GM23338 (cell line): ENCODE data around the gene ZNF385B. TPM values are rescaled to one million over a fixed set of nuclear protein-coding genes. Genes with fewer than 3 reads are reported as not detected.

Experiments
- ATAC-seq: fragments of 200-7000 bp; cut with Tn5 transposase; 3 replicates; pipeline ENCODE4 v1.9.1; 2020
- DNase-seq: peaks from one replicate; pipeline ENCODE4 v3.0.0-alpha.2; 2015; ENCODE audit warnings: low spot score
- H2AFZ ChIP-seq: fragments of 200-600 bp; sonication (generic); 2 replicates; pipeline ENCODE4 v1.8.0; 2016; ENCODE audit warnings: antibody characterized with exemption, mild to moderate bottlenecking, moderate library complexity
- H3F3A ChIP-seq: fragments of 200-600 bp; sonication (generic); replicated peaks from 2 replicates; pipeline ENCODE4 v1.8.0; 2017; ENCODE audit warnings: antibody characterized with exemption, mixed run types, low read depth
- H3K27ac ChIP-seq: fragments of 200-600 bp; sonication (generic); 2 replicates; pipeline ENCODE4 v1.6.1; 2016; ENCODE audit warnings: low read depth
- H3K27me3 ChIP-seq: fragments of 200-600 bp; sonication (generic); 2 replicates; pipeline ENCODE4 v1.8.0; 2016; ENCODE audit warnings: mild to moderate bottlenecking, mixed run types, moderate library complexity; ENCODE audit not compliant: insufficient read depth
- H3K36me3 ChIP-seq: fragments of 200-600 bp; sonication (generic); 2 replicates; pipeline ENCODE4 v1.8.0; 2016; ENCODE audit warnings: mild to moderate bottlenecking; ENCODE audit not compliant: insufficient read depth
- H3K4me1 ChIP-seq: fragments of 200-600 bp; sonication (generic); 2 replicates; pipeline ENCODE4 v1.8.0; 2016; ENCODE audit warnings: mild to moderate bottlenecking, moderate library complexity; ENCODE audit not compliant: insufficient read depth
- H3K4me2 ChIP-seq: fragments of 200-600 bp; sonication (generic); 2 replicates; pipeline ENCODE4 v1.7.1; 2017; ENCODE audit warnings: mixed run types
- H3K4me3 ChIP-seq: fragments of 200-600 bp; sonication (generic); 2 replicates; pipeline ENCODE4 v1.6.1; 2016; ENCODE audit warnings: mixed run types
- H3K79me2 ChIP-seq: fragments of 200-600 bp; sonication (generic); replicated peaks from 2 replicates; pipeline ENCODE4 v1.8.0; 2017; ENCODE audit warnings: mild to moderate bottlenecking; ENCODE audit not compliant: insufficient read depth
- H3K9me2 ChIP-seq: fragments of 200-600 bp; sonication (generic); 2 replicates; pipeline ENCODE4 v1.8.0; 2017; ENCODE audit not compliant: insufficient read depth
- H4K20me1 ChIP-seq: fragments of 200-600 bp; sonication (generic); replicated peaks from 2 replicates; pipeline ENCODE4 v1.8.0; 2017; ENCODE audit warnings: mild to moderate bottlenecking; ENCODE audit not compliant: insufficient read depth
- H3K27ac Mint-ChIP-seq: 2 replicates; pipeline ENCODE4 v1.8.0; 2020; ENCODE audit warnings: inconsistent platforms, mild to moderate bottlenecking, moderate library complexity, mixed read lengths
- H3K27me3 Mint-ChIP-seq: 3 replicates; pipeline ENCODE4 v1.8.0; 2022; ENCODE audit warnings: low read depth, mild to moderate bottlenecking, moderate library complexity, mixed read lengths, inconsistent platforms; ENCODE audit not compliant: insufficient read depth, poor library complexity
- H3K36me3 Mint-ChIP-seq: 3 replicates; pipeline ENCODE4 v1.8.0; 2021; ENCODE audit warnings: low read depth, mild to moderate bottlenecking, inconsistent platforms, moderate library complexity, mixed read lengths
- H3K4me1 Mint-ChIP-seq: 3 replicates; pipeline ENCODE4 v1.8.0; 2020; ENCODE audit warnings: mild to moderate bottlenecking, inconsistent platforms, mixed read lengths
- H3K4me3 Mint-ChIP-seq: 3 replicates; pipeline ENCODE4 v1.8.0; 2021; ENCODE audit warnings: moderate library complexity, mild to moderate bottlenecking, inconsistent platforms, mixed read lengths
- H3K9me3 Mint-ChIP-seq: 3 replicates; pipeline ENCODE4 v1.8.0; 2020; ENCODE audit warnings: moderate library complexity, mild to moderate bottlenecking, inconsistent platforms, mixed read lengths
- CREB1 ChIP-seq: fragments of 250-450 bp; sonication (Bioruptor Pico); IDR thresholded peaks from 2 replicates; pipeline ENCODE4 v1.5.0; 2020; ENCODE audit warnings: low read depth, mild to moderate bottlenecking, moderate library complexity
- CTCF ChIP-seq, 2 experiments: fragments of 200-600 bp in 1 of 2; sonication (generic) in 1 of 2; conservative IDR thresholded peaks; 2 replicates each; pipeline versions ENCODE4 v1.5.1 to v1.6.1; 2016 to 2017; ENCODE audit warnings: antibody characterized with exemption in 2 of 2, low read depth in 2 of 2, mild to moderate bottlenecking in 2 of 2, moderate library complexity in 1 of 2
- EZH2phosphoT487 ChIP-seq: fragments of 200-600 bp; sonication (generic); IDR thresholded peaks from one replicate; pipeline ENCODE4 v1.8.1; 2018; ENCODE audit warnings: antibody characterized with exemption; ENCODE audit not compliant: unreplicated experiment
- JUNB ChIP-seq: IDR thresholded peaks from one replicate; pipeline ENCODE4 v1.6.1; 2016; ENCODE audit warnings: antibody characterized with exemption; ENCODE audit not compliant: unreplicated experiment
- POLR2AphosphoS5 ChIP-seq: IDR thresholded peaks from 2 replicates; pipeline ENCODE4 v1.6.1; 2016; ENCODE audit warnings: antibody characterized with exemption, low read depth
- STAT1 ChIP-seq: IDR thresholded peaks from one replicate; pipeline ENCODE4 v1.6.1; 2016; ENCODE audit warnings: antibody characterized with exemption; ENCODE audit not compliant: unreplicated experiment
- polyA plus RNA-seq: library from polyadenylated mRNA; unstranded; fragments of >200 nt; fragmentation: Nextera tagmentation; extraction: Ambion mirVana; gene quantifications from 2 replicates; pipeline ENCODE4 v1.2.1, GENCODE V29; 2016
- total RNA-seq: library from RNA; depleted of rRNA; stranded (reverse); fragments of >200 nt; shearing (Covaris generic); gene quantifications from 2 replicates; pipeline ENCODE4 v1.2.3, GENCODE V29; 2014

The ZNF385B gene
- total and polyA plus RNA-seq, 2 experiments from 2014 or later, result 1.5 to 4.6 TPM

GRCh38 chr2:179580378-179581146 lies 280.9 kb downstream of the ZNF385B start:
- Histone ChIP-seq H2AFZ (no peak overlapping the region), H3K36me3 (no peaks in the 10 kb centered on the region), H4K20me1 (no peaks in the 10 kb centered on the region), H3K27ac (no peak overlapping the region), H3K4me2 (no peak overlapping the region), H3K9me2 (no peaks in the 10 kb centered on the region), H3K4me3 (no peak overlapping the region), H3K79me2 (no peaks in the 10 kb centered on the region), H3K4me1 (no peaks in the 10 kb centered on the region), H3F3A (no peaks in the 10 kb centered on the region), H3K27me3 (no peaks in the 10 kb centered on the region)
- TF ChIP-seq CTCF (conservative IDR thresholded peaks at IDR 0.05; ENCODE audit: low read depth in 2 of 2), result peak in 1 of 2 experiments; percentile 35; a peak in 2 of 4 replicates
- TF ChIP-seq POLR2AphosphoS5, result no peak
- H3K27me3 Mint-ChIP-seq, result peaks cover 2% of the 10 kb centered on the region
- H3K4me1 Mint-ChIP-seq, result no peaks in the 10 kb centered on the region; the same call in 1 of the 3 replicates
- no peaks in the 10 kb centered on the region for H3K36me3 Mint-ChIP-seq
- no peak for DNase-seq
- H3K9me3 Mint-ChIP-seq, result no peaks in the 10 kb centered on the region
- ATAC-seq, result peak; percentile 62
- H3K4me3 Mint-ChIP-seq, result no peak overlapping the region
- H3K27ac Mint-ChIP-seq, result no peak overlapping the region; the same call in 1 of the 2 replicates

GRCh38 chr2:179579800-179580199 lies 281.6 kb downstream of the ZNF385B start:
- Histone ChIP-seq H2AFZ (no peak overlapping the region), H3F3A (no peaks in the 10 kb centered on the region), H4K20me1 (no peaks in the 10 kb centered on the region), H3K27ac (no peak overlapping the region), H3K27me3 (no peaks in the 10 kb centered on the region), H3K79me2 (no peaks in the 10 kb centered on the region), H3K4me2 (no peak overlapping the region), H3K4me1 (no peaks in the 10 kb centered on the region), H3K4me3 (no peak overlapping the region), H3K36me3 (no peaks in the 10 kb centered on the region), H3K9me2 (no peaks in the 10 kb centered on the region)
- Mint-ChIP-seq H3K4me3 (no peak overlapping the region), H3K4me1 (no peaks in the 10 kb centered on the region; the same call in 1 of the 3 replicates), H3K36me3 (no peaks in the 10 kb centered on the region), H3K27ac (no peak overlapping the region), H3K9me3 (no peaks in the 10 kb centered on the region), H3K27me3 (peaks cover 2% of the 10 kb centered on the region)
- TF ChIP-seq EZH2phosphoT487, result no peak
- ATAC-seq (no peak), DNase-seq (no peak)

- no peaks in the 10 kb centered on the region for H3K36me3 Mint-ChIP-seq
- Histone ChIP-seq H3K79me2 (no peaks in the 10 kb centered on the region), H2AFZ (no peak overlapping the region), H3K4me2 (no peak overlapping the region), H3K9me2 (no peaks in the 10 kb centered on the region), H3K4me1 (no peaks in the 10 kb centered on the region), H3K36me3 (no peaks in the 10 kb centered on the region), H3K27ac (no peak overlapping the region), H3K4me3 (no peak overlapping the region), H4K20me1 (no peaks in the 10 kb centered on the region), H3F3A (no peaks in the 10 kb centered on the region), H3K27me3 (no peaks in the 10 kb centered on the region)
- H3K27me3 Mint-ChIP-seq, result peaks cover 2% of the 10 kb centered on the region
- no peak overlapping the region for H3K27ac Mint-ChIP-seq
- H3K4me3 Mint-ChIP-seq, result no peak overlapping the region
- no peak for ATAC-seq
- no peak for DNase-seq
- H3K9me3 Mint-ChIP-seq, result no peaks in the 10 kb centered on the region
- H3K4me1 Mint-ChIP-seq, result no peaks in the 10 kb centered on the region; the same call in 1 of the 3 replicates
- no peak for TF ChIP-seq CTCF (conservative IDR thresholded peaks at IDR 0.05; ENCODE audit: low read depth in 2 of 2)
- TF ChIP-seq EZH2phosphoT487, result no peak
- TF ChIP-seq JUNB, result no peak
- no peak for TF ChIP-seq STAT1
- no peak for TF ChIP-seq CREB1 (CRISPR knock-in tag)
Observed at GRCh38 chr2:179578171-179578916, 283.1 kb downstream of the ZNF385B start.
